ENCODE data around the gene LRFN3. TPM values are rescaled to one million over a fixed set of nuclear protein-coding genes. Genes with fewer than 3 reads are reported as not detected.

The LRFN3 gene
- total RNA-seq, 4 donors from 2014 or later, result 6.7 to 18.5 (median 9.1) TPM

GRCh38 chr19:35993923-35994598 is 57.9 kb downstream of the LRFN3 start:
- WGBS, 2 donors (ENCODE audit: low coverage in 1 of 2), result 13 to 40% methylated on average over 1 to 3 of the region's 49 CpGs
- Histone ChIP-seq H3K27me3 (peaks cover 11% of the 10 kb centered on the region), H3K9me3 (no peaks in the 10 kb centered on the region), H3K27ac (peak overlapping the region in 3 of 4 donors; percentile 32 to 95 (median 90)), H3K4me3 (peak overlapping the region; percentile 64 to 98), H3K4me1 (peaks cover 0 to 46% (median 24%) of the 10 kb centered on the region in 3 donors), H3K36me3 (peaks cover 0 to 23% of the 10 kb centered on the region in 2 donors)
- TF ChIP-seq CTCF (IDR thresholded peaks at IDR 0.05) (peak in 2 of 4 experiments; percentile 15 to 47), EP300 (IDR thresholded peaks at IDR 0.05) (no peak), POLR2AphosphoS5 (IDR thresholded peaks at IDR 0.05) (no peak), POLR2A (IDR thresholded peaks at IDR 0.05) (no peak)
- no peak for ATAC-seq

Small RNAs within 50 kb of the gene (small RNA-seq; reads per million reads assigned to genes)
- 0 reads per million in 4 donors for gene AF038458.1

Other genes starting within 250 kb of the LRFN3 start
- under 1 TPM in 2 of 4 donors, not detected in 2; 0.31 TPM for gene ZBTB32, start 231.8 kb upstream of the LRFN3 start, total RNA-seq
- 10 to 100 TPM in 3 of 4 donors, 1 to 10 TPM in 1; 7.7 to 27.0 (median 17.5) TPM for gene KMT2B, start 218.4 kb upstream of the LRFN3 start, total RNA-seq
- gene IGFLR1, start 193.9 kb upstream of the LRFN3 start, total RNA-seq, result 10 to 100 TPM in 1 of 4 donors, 1 to 10 TPM in 3; 4.6 to 14.3 (median 6.7) TPM
- gene U2AF1L4, start 191.0 kb upstream of the LRFN3 start, total RNA-seq, result 10 to 100 TPM in 3 of 4 donors, 1 to 10 TPM in 1; 7.5 to 29.3 (median 23.7) TPM
- gene PSENEN, start 190.7 kb upstream of the LRFN3 start, total RNA-seq, result 10 to 100 TPM; 20.4 to 35.7 (median 29.5) TPM
- gene LIN37, start 187.8 kb upstream of the LRFN3 start, total RNA-seq, result 10 to 100 TPM; 14.4 to 29.4 (median 18.7) TPM
- 100 to 1,000 TPM in 2 of 4 donors, 10 to 100 TPM in 2; 44.9 to 119 (median 96.6) TPM for gene HSPB6, start 179.3 kb upstream of the LRFN3 start, total RNA-seq
- gene PROSER3, start 178.2 kb upstream of the LRFN3 start, total RNA-seq, result 10 to 100 TPM; 10.1 to 17.1 (median 13.4) TPM
- gene ARHGAP33, start 160.8 kb upstream of the LRFN3 start, total RNA-seq, result 10 to 100 TPM in 1 of 4 donors, 1 to 10 TPM in 3; 3.1 to 22.6 (median 5.5) TPM
- gene PRODH2, start 123.5 kb upstream of the LRFN3 start, total RNA-seq, result not detected
- not detected for gene NPHS1, start 83.9 kb upstream of the LRFN3 start, total RNA-seq
- not detected for gene KIRREL2, start 79.5 kb upstream of the LRFN3 start, total RNA-seq
- 10 to 100 TPM in 1 of 4 donors, 1 to 10 TPM in 3; 4.7 to 10.0 (median 8.8) TPM for gene APLP1, start 67.8 kb upstream of the LRFN3 start, total RNA-seq
- 1 to 10 TPM; 2.8 to 9.5 (median 5.7) TPM for gene NFKBID, start 35.8 kb upstream of the LRFN3 start, total RNA-seq
- gene HCST, start 33.8 kb upstream of the LRFN3 start, total RNA-seq, result 1 to 10 TPM in 3 of 4 donors, not detected in 1; 1.8 to 3.1 (median 3.0) TPM
- gene TYROBP, start 28.1 kb upstream of the LRFN3 start, total RNA-seq, result 100 to 1,000 TPM in 1 of 4 donors, 10 to 100 TPM in 2, 1 to 10 TPM in 1; 3.0 to 116 (median 45.3) TPM
- gene SDHAF1, start 58.8 kb downstream of the LRFN3 start, total RNA-seq, result 10 to 100 TPM; 44.0 to 52.7 (median 49.8) TPM
- gene SYNE4, start 72.4 kb downstream of the LRFN3 start, total RNA-seq, result under 1 TPM in 3 of 4 donors, not detected in 1; 0.39 to 0.62 (median 0.47) TPM
- 10 to 100 TPM; 10.7 to 38.3 (median 25.3) TPM for gene ALKBH6, start 77.8 kb downstream of the LRFN3 start, total RNA-seq
- 10 to 100 TPM; 26.8 to 66.2 (median 31.1) TPM for gene CLIP3, start 96.5 kb downstream of the LRFN3 start, total RNA-seq
- 10 to 100 TPM in 2 of 4 donors, 1 to 10 TPM in 2; 5.3 to 16.8 (median 9.4) TPM for gene THAP8, start 117.9 kb downstream of the LRFN3 start, total RNA-seq
- under 1 TPM; 0.17 to 0.62 (median 0.29) TPM for gene WDR62, start 118.5 kb downstream of the LRFN3 start, total RNA-seq
- not detected for gene OVOL3, start 174.8 kb downstream of the LRFN3 start, total RNA-seq
- gene POLR2I, start 178.5 kb downstream of the LRFN3 start, total RNA-seq, result 10 to 100 TPM; 49.3 to 60.2 (median 54.1) TPM
- 100 to 1,000 TPM; 116 to 248 (median 180) TPM for gene TBCB, start 179.1 kb downstream of the LRFN3 start, total RNA-seq
- gene CAPNS1, start 203.7 kb downstream of the LRFN3 start, total RNA-seq, result 100 to 1,000 TPM; 151 to 237 (median 210) TPM
- 10 to 100 TPM; 50.4 to 66.6 (median 61.7) TPM for gene COX7A1, start 216.1 kb downstream of the LRFN3 start, total RNA-seq